Fibroblast of upper back skin (primary cell): ENCODE measurements around the gene SMIM3.
"Not testable (repeated sequence)": the region's sequence is repeated elsewhere in the genome, so short reads cannot be mapped to it uniquely, and the experiment has no call there.

Experiments used
- DNase-seq: peaks from one replicate; pipeline ENCODE4 v3.0.0-alpha.2; 2013

Gene SMIM3

GRCh38 chr5:150765799-150766169 lies 12.8 kb upstream of the SMIM3 start:
- no peak for DNase-seq

- no peak for DNase-seq
These were observed 12.3 kb upstream of the SMIM3 start for GRCh38 chr5:150766251-150766650.

- DNase-seq: no peak
These were observed 7.3 kb upstream of the SMIM3 start for GRCh38 chr5:150771034-150771795.

- DNase-seq: peak; percentile 81
These were observed 4.4 kb upstream of the SMIM3 start for GRCh38 chr5:150774145-150774544.

GRCh38 chr5:150777685-150778084 lies 872 bp upstream of the SMIM3 start:
- no peak for DNase-seq

GRCh38 chr5:150778088-150778516 lies 455 bp upstream of the SMIM3 start:
- DNase-seq: no peak

GRCh38 chr5:150779397-150780186 lies 1.0 kb downstream of the SMIM3 start:
- peak; percentile 61 for DNase-seq

GRCh38 chr5:150780187-150780692 lies 1.7 kb downstream of the SMIM3 start:
- peak; percentile 62 for DNase-seq

- DNase-seq: peak; percentile 93
These were observed 2.3 kb downstream of the SMIM3 start for GRCh38 chr5:150780816-150781221.

GRCh38 chr5:150781706-150782614 lies 3.4 kb downstream of the SMIM3 start:
- peak; percentile 99 for DNase-seq

- DNase-seq: no peak
These were observed 4.3 kb downstream of the SMIM3 start for GRCh38 chr5:150782850-150783249.

GRCh38 chr5:150783422-150783928 lies 4.9 kb downstream of the SMIM3 start:
- peak; percentile 93 for DNase-seq

GRCh38 chr5:150785950-150786349 lies 7.4 kb downstream of the SMIM3 start:
- no peak for DNase-seq

GRCh38 chr5:150786876-150787275 lies 8.3 kb downstream of the SMIM3 start:
- DNase-seq: no peak

- no peak for DNase-seq
These were observed 9.1 kb downstream of the SMIM3 start for GRCh38 chr5:150787656-150788055.

GRCh38 chr5:150788977-150789376 lies 10.4 kb downstream of the SMIM3 start:
- DNase-seq: peak; percentile 43

GRCh38 chr5:150789450-150789849 lies 10.9 kb downstream of the SMIM3 start:
- peak; percentile 35 for DNase-seq

- DNase-seq: peak; percentile 100
These were observed 11.5 kb downstream of the SMIM3 start for GRCh38 chr5:150789943-150790611.

- peak; percentile 15 for DNase-seq
These were observed 13.0 kb downstream of the SMIM3 start for GRCh38 chr5:150791536-150791935.

GRCh38 chr5:150793423-150793888 lies 14.9 kb downstream of the SMIM3 start:
- DNase-seq: not testable (repeated sequence)

- no peak for DNase-seq
These were observed 16.4 kb downstream of the SMIM3 start for GRCh38 chr5:150794927-150795326.

GRCh38 chr5:150797384-150797783 lies 18.8 kb downstream of the SMIM3 start:
- no peak for DNase-seq
